ENCODE data around the gene COP1.

DNA sequence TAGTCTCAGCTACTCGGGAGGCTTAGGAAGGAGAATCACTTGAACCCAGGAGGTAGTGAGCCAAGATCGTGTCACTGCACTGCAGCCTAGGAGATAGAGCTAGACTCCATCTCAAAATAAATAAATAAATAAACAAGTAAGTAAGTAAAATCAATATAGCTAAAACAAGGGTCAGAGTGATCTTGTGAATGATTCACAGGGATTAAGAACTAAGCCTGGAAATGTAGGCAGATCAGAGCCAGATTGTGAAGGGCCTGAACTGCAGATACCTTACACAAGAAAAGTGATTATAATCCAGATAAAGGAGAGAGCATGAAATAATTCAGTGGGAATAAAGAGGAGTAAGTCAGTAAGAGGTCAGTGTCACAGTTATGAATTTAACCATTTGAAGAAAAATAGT is 41.5 kb downstream of the COP1 start:
- TF ChIP-seq, protein P1, sequence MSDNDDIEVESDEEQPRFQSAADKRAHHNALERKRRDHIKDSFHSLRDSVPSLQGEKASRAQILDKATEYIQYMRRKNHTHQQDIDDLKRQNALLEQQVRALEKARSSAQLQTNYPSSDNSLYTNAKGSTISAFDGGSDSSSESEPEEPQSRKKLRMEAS (IDR thresholded peaks at IDR 0.05; ENCODE audit: low read depth, low read length), result no peak
- TF ChIP-seq, protein P2, sequence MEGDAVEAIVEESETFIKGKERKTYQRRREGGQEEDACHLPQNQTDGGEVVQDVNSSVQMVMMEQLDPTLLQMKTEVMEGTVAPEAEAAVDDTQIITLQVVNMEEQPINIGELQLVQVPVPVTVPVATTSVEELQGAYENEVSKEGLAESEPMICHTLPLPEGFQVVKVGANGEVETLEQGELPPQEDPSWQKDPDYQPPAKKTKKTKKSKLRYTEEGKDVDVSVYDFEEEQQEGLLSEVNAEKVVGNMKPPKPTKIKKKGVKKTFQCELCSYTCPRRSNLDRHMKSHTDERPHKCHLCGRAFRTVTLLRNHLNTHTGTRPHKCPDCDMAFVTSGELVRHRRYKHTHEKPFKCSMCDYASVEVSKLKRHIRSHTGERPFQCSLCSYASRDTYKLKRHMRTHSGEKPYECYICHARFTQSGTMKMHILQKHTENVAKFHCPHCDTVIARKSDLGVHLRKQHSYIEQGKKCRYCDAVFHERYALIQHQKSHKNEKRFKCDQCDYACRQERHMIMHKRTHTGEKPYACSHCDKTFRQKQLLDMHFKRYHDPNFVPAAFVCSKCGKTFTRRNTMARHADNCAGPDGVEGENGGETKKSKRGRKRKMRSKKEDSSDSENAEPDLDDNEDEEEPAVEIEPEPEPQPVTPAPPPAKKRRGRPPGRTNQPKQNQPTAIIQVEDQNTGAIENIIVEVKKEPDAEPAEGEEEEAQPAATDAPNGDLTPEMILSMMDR (IDR thresholded peaks at IDR 0.05 in 2 of 3, conservative IDR thresholded peaks at IDR 0.05 in 1 of 3; ENCODE audit: control insufficient read depth in 2 of 3, extremely low read depth in 1 of 3, insufficient read depth in 1 of 3, low read depth in 3 of 3, low read length in 3 of 3), result no peak
- TF ChIP-seq IRF4 (IDR thresholded peaks at IDR 0.05; ENCODE audit: low read depth, low read length) (no peak), MTA3 (IDR thresholded peaks at IDR 0.05; ENCODE audit: borderline replicate concordance, low read length) (no peak), POLR2AphosphoS5 (IDR thresholded peaks at IDR 0.05; ENCODE audit: low read length) (no peak), EZH2 (IDR thresholded peaks at IDR 0.05; ENCODE audit: borderline replicate concordance, control insufficient read depth, low read depth, low read length) (no peak)
- TF ChIP-seq, protein P3, sequence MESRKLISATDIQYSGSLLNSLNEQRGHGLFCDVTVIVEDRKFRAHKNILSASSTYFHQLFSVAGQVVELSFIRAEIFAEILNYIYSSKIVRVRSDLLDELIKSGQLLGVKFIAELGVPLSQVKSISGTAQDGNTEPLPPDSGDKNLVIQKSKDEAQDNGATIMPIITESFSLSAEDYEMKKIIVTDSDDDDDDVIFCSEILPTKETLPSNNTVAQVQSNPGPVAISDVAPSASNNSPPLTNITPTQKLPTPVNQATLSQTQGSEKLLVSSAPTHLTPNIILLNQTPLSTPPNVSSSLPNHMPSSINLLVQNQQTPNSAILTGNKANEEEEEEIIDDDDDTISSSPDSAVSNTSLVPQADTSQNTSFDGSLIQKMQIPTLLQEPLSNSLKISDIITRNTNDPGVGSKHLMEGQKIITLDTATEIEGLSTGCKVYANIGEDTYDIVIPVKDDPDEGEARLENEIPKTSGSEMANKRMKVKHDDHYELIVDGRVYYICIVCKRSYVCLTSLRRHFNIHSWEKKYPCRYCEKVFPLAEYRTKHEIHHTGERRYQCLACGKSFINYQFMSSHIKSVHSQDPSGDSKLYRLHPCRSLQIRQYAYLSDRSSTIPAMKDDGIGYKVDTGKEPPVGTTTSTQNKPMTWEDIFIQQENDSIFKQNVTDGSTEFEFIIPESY (IDR thresholded peaks at IDR 0.05), result no peak
